Measurements from ENCODE around the gene ING2.
"Not testable (repeated sequence)": the region's sequence is repeated elsewhere in the genome, so short reads cannot be mapped to it uniquely, and the experiment has no call there.

The ING2 gene

DNA sequence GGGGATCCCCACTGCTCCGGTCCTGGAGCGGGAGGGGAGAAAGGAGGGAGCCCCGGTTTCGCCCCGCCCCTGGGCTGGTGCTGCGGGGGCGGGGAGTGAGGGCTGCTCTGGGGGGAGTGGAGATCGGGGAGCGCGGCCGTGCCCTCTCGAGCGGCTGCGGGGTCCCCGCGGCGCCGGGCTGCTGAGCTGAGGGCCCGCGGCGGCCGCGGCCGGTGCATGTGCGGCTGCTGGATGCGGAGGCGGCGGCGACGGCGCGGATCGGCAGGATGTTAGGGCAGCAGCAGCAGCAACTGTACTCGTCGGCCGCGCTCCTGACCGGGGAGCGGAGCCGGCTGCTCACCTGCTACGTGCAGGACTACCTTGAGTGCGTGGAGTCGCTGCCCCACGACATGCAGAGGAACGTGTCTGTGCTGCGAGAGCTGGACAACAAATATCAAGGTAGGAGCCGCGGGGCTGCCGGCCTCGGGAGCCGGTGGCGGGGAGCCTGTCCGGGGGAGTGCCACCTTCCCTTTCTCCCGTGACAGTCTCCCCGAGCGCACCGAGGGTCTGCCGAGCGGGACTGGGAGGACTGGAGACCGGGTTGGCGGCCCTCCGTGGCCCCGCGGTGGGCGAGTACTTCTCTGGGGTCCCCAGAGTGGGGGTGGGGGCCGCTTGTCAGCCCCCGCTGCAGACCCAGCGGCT is at the start of gene ING2:
Gene ING2, plus strand, starts transcription at position 129 of the 681 bp plus-strand sequence. Its CDS starts 138 bp downstream, at position 267.
- TF ChIP-seq CTCF (IDR thresholded peaks at IDR 0.05; ENCODE audit: low read depth, low read length) = no peak
- no peak for TF ChIP-seq EZH2phosphoT487 (IDR thresholded peaks at IDR 0.05; ENCODE audit: low read depth)
- H3K4me3 ChIP-seq (ENCODE audit: low read length) = peak within 1 kb of the TSS; percentile 89
- H3K36me3 ChIP-seq (replicated peaks; ENCODE audit: low read depth, low read length) = peaks cover under 1% of the 10 kb centered on the region
- peaks cover 67% of the 10 kb centered on the region for H3K79me2 ChIP-seq (ENCODE audit: low read length)
- H3K4me2 ChIP-seq (ENCODE audit: low read length) = peak within 1 kb of the TSS; percentile 72
- H3K9ac ChIP-seq (ENCODE audit: low read length) = peak within 1 kb of the TSS; percentile 91
- peaks cover 23% of the 10 kb centered on the region for H4K20me1 ChIP-seq (ENCODE audit: insufficient read depth, low read length)
- no peaks in the 10 kb centered on the region for H3K27me3 ChIP-seq (ENCODE audit: low read depth, low read length)
- H2AFZ ChIP-seq (ENCODE audit: low read depth, low read length) = peak within 1 kb of the TSS; percentile 91
- H3K9me3 ChIP-seq (ENCODE audit: insufficient read depth, low read length) = no peaks in the 10 kb centered on the region
- peaks cover 15% of the 10 kb centered on the region for H3K4me1 ChIP-seq (ENCODE audit: low read length)
- peak within 1 kb of the TSS; percentile 85 for H3K27ac ChIP-seq (ENCODE audit: low read length)

GRCh38 chr4:183455431-183456195 is 49.2 kb upstream of the ING2 start:
- H3K27me3 ChIP-seq (ENCODE audit: low read depth, low read length) = no peaks in the 10 kb centered on the region
- no peak overlapping the region for H3K4me3 ChIP-seq (ENCODE audit: low read length)
- no peak overlapping the region for H3K9ac ChIP-seq (ENCODE audit: low read length)
- no peak overlapping the region for H3K4me2 ChIP-seq (ENCODE audit: low read length)
- peaks cover 40% of the 10 kb centered on the region for H3K36me3 ChIP-seq (replicated peaks; ENCODE audit: low read depth, low read length)
- no peak for TF ChIP-seq EZH2phosphoT487 (IDR thresholded peaks at IDR 0.05; ENCODE audit: low read depth)
- H3K9me3 ChIP-seq (ENCODE audit: insufficient read depth, low read length) = no peaks in the 10 kb centered on the region
- H3K27ac ChIP-seq (ENCODE audit: low read length) = no peak overlapping the region
- H3K4me1 ChIP-seq (ENCODE audit: low read length) = no peaks in the 10 kb centered on the region
- H4K20me1 ChIP-seq (ENCODE audit: insufficient read depth, low read length) = no peaks in the 10 kb centered on the region
- no peak overlapping the region for H2AFZ ChIP-seq (ENCODE audit: low read depth, low read length)
- no peaks in the 10 kb centered on the region for H3K79me2 ChIP-seq (ENCODE audit: low read length)

- Histone ChIP-seq H3K4me3 (ENCODE audit: low read length) (no peak overlapping the region), H2AFZ (ENCODE audit: low read depth, low read length) (no peak overlapping the region), H3K4me2 (ENCODE audit: low read length) (no peak overlapping the region), H3K4me1 (ENCODE audit: low read length) (no peaks in the 10 kb centered on the region; the same call in 1 of the 2 replicates), H3K27ac (ENCODE audit: low read length) (no peak overlapping the region), H3K9me3 (ENCODE audit: insufficient read depth, low read length) (no peaks in the 10 kb centered on the region), H3K79me2 (ENCODE audit: low read length) (no peaks in the 10 kb centered on the region), H3K36me3 (replicated peaks; ENCODE audit: low read depth, low read length) (peaks cover 25% of the 10 kb centered on the region), H3K27me3 (ENCODE audit: low read depth, low read length) (no peaks in the 10 kb centered on the region), H4K20me1 (ENCODE audit: insufficient read depth, low read length) (no peaks in the 10 kb centered on the region), H3K9ac (ENCODE audit: low read length) (no peak overlapping the region)
- TF ChIP-seq CTCF (IDR thresholded peaks at IDR 0.05; ENCODE audit: low read depth, low read length) (no peak), EZH2phosphoT487 (IDR thresholded peaks at IDR 0.05; ENCODE audit: low read depth) (no peak)
Measured at GRCh38 chr4:183458005-183458404, 46.9 kb upstream of the ING2 start.

DNA sequence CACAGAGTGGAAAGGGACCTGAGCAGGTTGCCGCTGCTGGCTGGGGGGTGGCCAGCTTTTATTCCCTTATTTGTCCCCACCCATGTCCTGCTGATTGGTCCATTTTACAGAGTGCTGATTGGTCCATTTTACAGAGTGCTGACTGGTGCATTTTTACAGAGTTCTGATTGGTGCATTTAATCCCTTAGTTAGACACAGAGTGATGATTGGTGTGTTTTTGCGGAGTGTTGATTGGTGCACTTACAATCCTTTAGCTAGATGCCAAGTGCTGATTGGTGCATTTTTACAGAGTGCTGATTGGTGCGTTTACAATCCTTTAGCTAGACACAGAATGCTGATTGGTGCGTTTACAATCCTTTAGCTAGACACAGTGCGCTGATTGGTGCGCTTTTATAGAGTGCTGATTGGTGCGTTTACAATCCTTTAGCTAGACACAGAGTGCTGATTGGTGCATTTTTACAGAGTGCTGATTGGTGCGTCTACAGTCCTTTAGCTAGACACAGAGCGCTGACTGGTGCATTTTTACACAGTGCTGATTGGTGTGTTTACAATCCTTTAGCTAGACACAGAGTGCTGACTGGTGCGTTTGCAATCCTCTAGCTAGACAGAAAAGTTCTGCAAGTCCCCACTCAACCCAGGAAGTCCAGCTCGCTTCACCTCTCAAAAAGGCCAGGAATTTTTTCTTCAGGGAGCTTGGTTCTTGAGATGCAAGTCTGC is 40.8 kb upstream of the ING2 start:
- H3K4me2 ChIP-seq (ENCODE audit: low read length); H4K20me1 ChIP-seq (ENCODE audit: insufficient read depth, low read length); H3K9ac ChIP-seq (ENCODE audit: low read length); H3K4me3 ChIP-seq (ENCODE audit: low read length); H3K27ac ChIP-seq (ENCODE audit: low read length); H3K79me2 ChIP-seq (ENCODE audit: low read length); H3K4me1 ChIP-seq (ENCODE audit: low read length); H3K27me3 ChIP-seq (ENCODE audit: low read depth, low read length); H3K9me3 ChIP-seq (ENCODE audit: insufficient read depth, low read length); H2AFZ ChIP-seq (ENCODE audit: low read depth, low read length): not testable (repeated sequence)
- peaks cover 15% of the 10 kb centered on the region for H3K36me3 ChIP-seq (replicated peaks; ENCODE audit: low read depth, low read length)

DNA sequence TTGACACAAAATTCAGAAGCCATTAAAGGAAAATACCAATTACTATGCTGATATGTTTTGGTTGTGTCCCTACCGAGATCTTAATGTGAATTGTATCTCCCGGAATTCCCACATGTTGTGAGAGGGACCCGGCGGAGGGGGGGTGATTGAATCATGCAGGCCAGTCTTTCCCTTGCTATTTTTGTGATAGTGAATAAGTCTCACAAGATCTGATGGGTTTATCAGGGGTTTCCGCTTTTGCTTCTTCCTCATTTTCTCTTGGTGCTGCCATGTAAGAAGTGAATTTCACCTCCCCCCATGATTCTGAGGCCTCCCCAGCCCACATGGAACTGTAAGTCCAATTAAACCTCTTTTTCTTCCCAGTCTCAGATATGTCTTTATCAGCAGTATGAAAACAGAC is 39.0 kb upstream of the ING2 start:
- H3K4me3 ChIP-seq (ENCODE audit: low read length); H2AFZ ChIP-seq (ENCODE audit: low read depth, low read length); H3K9ac ChIP-seq (ENCODE audit: low read length); H4K20me1 ChIP-seq (ENCODE audit: insufficient read depth, low read length); H3K27ac ChIP-seq (ENCODE audit: low read length); H3K4me2 ChIP-seq (ENCODE audit: low read length); H3K79me2 ChIP-seq (ENCODE audit: low read length); H3K27me3 ChIP-seq (ENCODE audit: low read depth, low read length): not testable (repeated sequence)
- peaks cover 17% of the 10 kb centered on the region for H3K9me3 ChIP-seq (ENCODE audit: insufficient read depth, low read length)
- H3K4me1 ChIP-seq (ENCODE audit: low read length) = peaks cover 13% of the 10 kb centered on the region
- peaks cover 19% of the 10 kb centered on the region for H3K36me3 ChIP-seq (replicated peaks; ENCODE audit: low read depth, low read length)

Data from OCI-LY3 (cell line).